NCI-H2196 (cell line): ENCODE data around the gene CMIP.
"Not testable (repeated sequence)": the region's sequence is repeated elsewhere in the genome, so short reads cannot be mapped to it uniquely, and the experiment has no call there.

Source experiments
- DNase-seq: peaks from one replicate; lab custom pipeline; 2025; ENCODE audit not compliant: unreplicated experiment; lab: John Stamatoyannopoulos, UW

The CMIP gene

GRCh38 chr16:81730090-81731051 lies 285.8 kb downstream of the CMIP start:
- DNase-seq = peak; percentile 95

- no peak for DNase-seq
These were observed 287.0 kb downstream of the CMIP start for GRCh38 chr16:81731649-81732048.

GRCh38 chr16:81732699-81733098 lies 288.1 kb downstream of the CMIP start:
- DNase-seq = no peak

- no peak for DNase-seq
These were observed 288.7 kb downstream of the CMIP start for GRCh38 chr16:81733295-81733694.

- DNase-seq = no peak
These were observed 290.2 kb downstream of the CMIP start for GRCh38 chr16:81734632-81735434.

- DNase-seq = peak; percentile 87
These were observed 293.4 kb downstream of the CMIP start for GRCh38 chr16:81737885-81738536.

GRCh38 chr16:81738783-81739496 lies 294.3 kb downstream of the CMIP start:
- no peak for DNase-seq

GRCh38 chr16:81739503-81739902 lies 294.9 kb downstream of the CMIP start:
- no peak for DNase-seq

GRCh38 chr16:81740169-81740568 lies 295.6 kb downstream of the CMIP start:
- DNase-seq = no peak

- not testable (repeated sequence) for DNase-seq
These were observed 296.8 kb downstream of the CMIP start for GRCh38 chr16:81741430-81741770.

- no peak for DNase-seq
These were observed 299.8 kb downstream of the CMIP start for GRCh38 chr16:81744385-81744784.

- no peak for DNase-seq
These were observed 300.3 kb downstream of the CMIP start for GRCh38 chr16:81744911-81745310.

- DNase-seq = no peak
These were observed 301.3 kb downstream of the CMIP start for GRCh38 chr16:81745704-81746558.

- DNase-seq = no peak
These were observed 302.0 kb downstream of the CMIP start for GRCh38 chr16:81746566-81746965.

GRCh38 chr16:81748476-81749198 lies 304.0 kb downstream of the CMIP start:
- DNase-seq = no peak

GRCh38 chr16:81752225-81752875 lies 307.7 kb downstream of the CMIP start:
- DNase-seq = no peak

GRCh38 chr16:81752876-81753227 lies 308.2 kb downstream of the CMIP start:
- DNase-seq = no peak

GRCh38 chr16:81754858-81755257 lies 310.2 kb downstream of the CMIP start:
- no peak for DNase-seq
